ENCODE measurements around the gene HTN1.
"Not testable (repeated sequence)": the region's sequence is repeated elsewhere in the genome, so short reads cannot be mapped to it uniquely, and the experiment has no call there.

HTN1 gene

GRCh38 chr4:70050138-70050537 lies at the start of gene HTN1:
TSS of gene HTN1 (plus strand) at chr4:70050438. CDS start at chr4:70053077, 2,639 bp downstream.
- DNase-seq = not testable (repeated sequence)

- no peak for DNase-seq
These were observed 49.5 kb upstream of the HTN1 start for GRCh38 chr4:70000711-70001110.

GRCh38 chr4:70002507-70002906 lies 47.7 kb upstream of the HTN1 start:
- no peak for DNase-seq

DNA sequence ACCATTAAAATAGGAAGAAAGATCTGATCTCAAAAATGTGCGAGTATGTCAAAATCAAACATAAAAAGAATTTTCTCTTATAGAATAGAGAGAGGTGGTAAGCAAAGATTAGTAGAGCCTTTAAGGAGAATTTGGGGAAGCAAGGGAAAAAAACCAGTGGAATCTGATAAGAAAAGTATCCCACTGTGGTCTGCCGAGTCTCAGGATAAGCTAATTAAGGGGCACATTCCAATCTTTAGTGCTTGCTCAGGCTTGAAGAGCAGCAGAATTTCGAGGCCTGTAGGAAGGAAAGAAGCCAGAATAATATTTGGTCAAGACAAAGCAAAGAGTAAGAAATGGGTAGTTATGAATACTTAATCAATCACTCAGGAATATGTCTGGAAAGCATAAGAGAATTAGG lies 41.5 kb upstream of the HTN1 start:
- DNase-seq = no peak

DNA sequence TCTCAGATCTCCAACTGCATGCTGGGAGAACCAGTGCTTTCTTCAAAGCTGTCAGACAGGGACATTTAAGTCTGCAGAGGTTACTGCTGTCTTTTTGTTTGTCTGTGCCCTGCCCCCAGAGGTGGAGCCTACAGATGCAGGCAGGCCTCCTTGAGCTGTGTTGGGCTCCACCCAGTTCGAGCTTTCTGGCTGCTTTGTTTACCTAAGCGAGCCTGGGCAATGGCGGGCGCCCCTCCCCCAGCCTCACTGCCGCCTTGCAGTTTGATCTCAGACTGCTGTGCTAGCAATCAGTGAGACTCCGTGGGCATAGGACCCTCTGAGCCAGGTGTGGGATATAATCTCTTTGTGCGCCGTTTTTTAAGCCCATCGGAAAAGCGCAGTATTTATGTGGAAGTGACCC lies 31.2 kb upstream of the HTN1 start:
- not testable (repeated sequence) for DNase-seq

DNA sequence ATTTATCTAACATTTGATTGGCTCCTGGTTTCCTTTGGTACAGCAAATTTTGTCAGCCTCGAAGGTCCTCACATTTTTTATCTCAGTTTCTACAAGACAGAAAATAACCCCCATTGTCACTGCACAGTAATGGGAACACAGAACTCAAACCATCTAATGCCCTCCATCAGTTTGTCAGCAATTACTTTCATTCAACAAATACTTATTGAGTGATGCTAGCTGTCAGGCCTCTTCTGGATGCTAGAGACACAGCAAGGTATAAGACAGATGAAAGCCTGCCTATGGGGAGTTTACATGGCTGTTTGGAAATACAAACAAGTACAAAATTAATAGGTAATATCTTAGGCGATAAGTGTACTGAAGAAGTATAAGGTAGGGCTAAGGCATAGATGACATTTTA lies 27.0 kb upstream of the HTN1 start:
- no peak for DNase-seq

DNA sequence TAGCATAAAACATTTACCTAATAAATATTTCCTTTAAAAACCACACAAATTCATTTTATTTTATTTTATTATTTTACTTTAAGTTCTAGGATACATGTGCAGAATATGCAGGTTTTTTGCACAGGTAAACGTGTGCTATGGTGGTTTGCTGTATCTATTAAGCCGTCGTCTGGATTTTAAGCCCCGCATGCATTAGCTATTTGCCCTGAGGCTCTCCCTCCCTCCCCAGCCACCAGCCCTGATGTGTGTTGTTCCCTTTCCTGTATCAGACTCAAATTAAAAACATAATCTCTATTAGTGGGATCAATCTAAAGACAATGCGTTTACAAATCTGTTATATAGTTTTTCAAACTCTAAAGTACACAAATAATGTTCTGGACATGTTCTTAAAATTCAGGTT lies 23.2 kb upstream of the HTN1 start:
- DNase-seq = no peak

GRCh38 chr4:70028159-70028558 lies 22.1 kb upstream of the HTN1 start, which contains the start of gene HTN3:
TSS of gene HTN3 (plus strand) at chr4:70028459. CDS start at chr4:70030741, 2,282 bp downstream.
- not testable (repeated sequence) for DNase-seq

DNA sequence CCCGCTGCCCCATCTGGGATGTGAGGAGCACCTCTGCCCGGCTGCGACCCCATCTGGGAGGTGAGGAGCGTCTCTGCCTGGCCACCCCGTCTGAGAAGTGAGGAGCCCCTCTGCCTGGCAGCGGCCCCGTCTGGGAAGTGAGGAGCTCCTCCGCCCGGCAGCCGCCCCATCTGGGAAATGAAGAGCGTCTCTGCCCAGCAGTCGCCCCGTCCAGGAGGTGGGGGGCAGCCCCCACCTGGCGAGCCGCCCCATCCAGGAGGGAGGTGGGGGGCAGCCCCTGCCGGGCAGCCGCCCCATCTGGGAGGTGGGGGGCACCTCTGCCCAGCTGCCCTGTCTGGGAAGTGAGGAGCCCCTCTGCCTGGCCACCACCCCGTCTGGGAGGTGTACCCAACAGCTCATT lies 12.7 kb upstream of the HTN1 start:
- not testable (repeated sequence) for DNase-seq

DNA sequence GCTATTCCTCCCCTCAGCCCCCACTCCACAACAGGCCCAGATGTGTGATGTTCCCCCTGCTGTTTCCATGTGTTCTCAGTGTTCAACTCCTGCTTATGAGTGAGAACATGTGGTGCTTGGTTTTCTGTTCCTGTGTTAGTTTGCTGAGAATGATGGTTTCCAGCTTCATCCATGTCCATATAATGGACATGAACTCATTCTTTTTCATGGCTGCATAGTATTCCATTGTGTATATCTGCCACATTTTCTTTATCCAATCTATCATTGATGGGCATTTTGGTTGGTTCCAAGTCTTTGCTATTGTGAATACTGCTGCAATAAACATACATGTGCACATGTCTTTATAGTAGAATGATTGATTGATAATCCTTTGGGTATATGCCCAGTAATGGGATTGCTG lies 10.3 kb upstream of the HTN1 start:
- DNase-seq = not testable (repeated sequence)

- no peak for DNase-seq
These were observed 8.5 kb upstream of the HTN1 start for GRCh38 chr4:70041652-70042286.

GRCh38 chr4:70056534-70056933 lies 6.3 kb downstream of the HTN1 start:
- DNase-seq = not testable (repeated sequence)

DNA sequence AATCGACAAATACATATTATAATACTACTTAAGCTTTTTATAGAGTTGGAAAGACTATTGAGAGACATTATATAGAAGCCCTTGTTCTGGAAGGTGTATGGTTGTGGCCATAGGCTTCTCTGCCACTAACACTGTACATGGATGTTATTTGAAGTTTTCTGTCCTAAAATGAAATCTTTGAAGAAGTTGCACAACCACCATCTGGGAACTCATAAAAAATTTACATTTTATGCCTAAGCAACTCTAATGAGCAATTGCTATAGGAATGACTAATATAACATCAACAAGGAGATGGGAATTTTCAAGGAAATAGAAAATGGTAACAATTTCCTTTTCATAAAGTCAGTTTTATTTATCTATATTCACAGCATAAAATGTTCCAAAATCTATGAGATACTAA lies 7.4 kb downstream of the HTN1 start:
- DNase-seq = no peak

- DNase-seq = no peak
These were observed 8.9 kb downstream of the HTN1 start for GRCh38 chr4:70059149-70059548.

GRCh38 chr4:70062000-70062399 lies 11.8 kb downstream of the HTN1 start:
- no peak for DNase-seq

DNA sequence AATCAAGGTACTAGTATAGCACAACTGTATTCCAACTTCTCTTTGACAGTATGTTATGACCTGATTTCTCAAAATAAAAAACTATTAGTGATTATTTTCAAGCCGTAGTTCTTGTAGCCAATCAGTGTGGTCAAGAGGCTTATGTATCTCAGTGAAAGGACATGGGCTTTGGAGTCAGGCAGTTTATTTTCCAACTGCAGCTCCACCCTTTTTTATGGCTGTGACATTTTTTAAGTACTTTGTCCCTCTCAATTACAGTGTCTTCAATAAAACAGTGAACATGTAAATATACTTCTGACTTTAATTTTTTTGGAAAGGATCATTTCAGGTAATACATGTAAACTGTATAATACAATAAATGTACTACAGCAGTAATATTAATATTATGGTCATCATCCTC lies 30.0 kb downstream of the HTN1 start:
- DNase-seq = no peak

- no peak for DNase-seq
These were observed 49.0 kb downstream of the HTN1 start for GRCh38 chr4:70099206-70099605.
